GM19099 (cell line): ENCODE measurements around the gene OSTM1.

ENCODE experiments used
- POLR2A ChIP-seq: IDR thresholded peaks from 3 replicates; pipeline ENCODE4 v1.6.1; 2011; ENCODE audit warnings: low read depth; ENCODE audit not compliant: insufficient read length; ENCODE audit errors: extremely low read depth

The OSTM1 gene

DNA sequence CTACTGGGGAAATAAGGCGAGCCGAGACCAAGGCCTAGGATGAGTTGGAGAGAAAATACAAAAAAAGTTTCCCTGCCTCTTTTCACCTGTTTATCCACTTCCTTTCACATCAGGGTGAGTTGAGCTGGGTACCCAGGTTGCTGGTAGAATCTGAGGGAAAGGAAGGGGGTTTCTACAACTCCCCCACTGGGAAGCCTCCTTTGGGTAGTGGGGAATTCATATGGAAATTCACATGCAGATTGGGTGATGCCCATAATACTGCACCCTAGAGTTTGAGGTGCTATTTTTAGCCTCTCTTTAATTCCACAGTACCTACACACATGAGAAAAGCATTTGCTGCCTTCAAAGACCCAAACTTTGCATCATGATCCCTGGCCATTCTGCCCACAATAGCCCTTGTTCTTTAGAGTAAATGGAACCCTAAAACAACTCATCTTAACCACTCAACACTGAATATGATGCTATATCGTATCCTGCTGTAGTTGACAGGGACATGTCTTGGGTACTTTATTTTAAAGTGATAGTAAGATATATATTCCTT lies 2.7 kb downstream of the OSTM1 start:
- no peak for TF ChIP-seq POLR2A

DNA sequence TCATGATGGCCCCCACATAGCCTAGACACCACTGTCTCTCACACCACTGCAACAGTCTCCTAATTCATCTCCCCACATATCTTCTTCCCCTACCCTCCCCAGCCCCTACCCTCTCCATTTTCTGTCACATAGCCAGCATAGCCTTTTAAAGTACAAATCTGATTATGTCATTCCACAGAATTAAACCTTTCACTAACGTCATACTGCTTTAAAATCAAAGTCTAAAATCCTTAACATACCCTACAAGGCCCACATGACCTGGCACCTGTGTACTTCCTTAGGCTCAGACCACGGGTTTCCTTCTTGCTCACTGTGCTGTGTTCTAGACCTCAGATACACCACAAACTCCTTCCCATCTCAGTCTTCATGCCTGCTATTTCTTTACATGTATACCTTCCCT lies 5.9 kb downstream of the OSTM1 start:
- no peak for TF ChIP-seq POLR2A

DNA sequence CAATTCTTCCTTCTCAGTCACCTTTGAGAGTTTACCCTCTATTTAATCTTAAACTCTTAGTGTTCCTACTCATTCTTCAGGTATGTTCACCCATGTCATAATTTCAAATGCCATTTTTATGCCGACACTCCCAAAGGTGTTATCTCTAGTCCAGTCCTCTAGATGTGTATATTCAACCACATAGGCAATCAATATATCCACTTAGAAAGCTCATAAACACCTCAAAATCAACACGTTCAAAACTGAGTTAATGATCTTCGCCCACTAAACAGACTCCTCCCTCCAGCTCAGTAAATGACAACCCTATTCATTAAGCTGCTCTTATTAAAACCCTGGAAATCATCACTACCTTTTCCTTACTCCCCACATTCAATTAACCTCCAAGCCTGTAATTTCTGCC lies 6.4 kb downstream of the OSTM1 start:
- TF ChIP-seq POLR2A, result no peak

DNA sequence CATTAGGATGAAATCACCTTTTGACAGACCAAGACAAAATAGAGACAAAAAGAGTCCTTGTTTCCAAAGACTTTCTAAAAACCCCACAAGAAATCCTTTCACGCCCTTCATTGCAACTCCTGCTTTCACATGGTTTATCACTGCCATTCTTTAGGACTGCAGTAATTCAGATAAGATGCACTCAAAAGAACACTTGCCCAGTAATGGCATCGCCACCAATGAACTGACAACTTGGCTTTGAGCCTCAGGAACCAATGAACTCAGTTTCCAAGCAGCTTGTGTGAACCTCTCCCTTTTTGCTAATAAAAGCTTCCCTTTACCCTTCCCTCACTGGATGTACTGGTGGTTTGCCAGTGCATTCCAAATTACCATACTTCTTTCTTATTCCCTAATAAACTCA lies 21.8 kb downstream of the OSTM1 start:
- TF ChIP-seq POLR2A, result no peak

DNA sequence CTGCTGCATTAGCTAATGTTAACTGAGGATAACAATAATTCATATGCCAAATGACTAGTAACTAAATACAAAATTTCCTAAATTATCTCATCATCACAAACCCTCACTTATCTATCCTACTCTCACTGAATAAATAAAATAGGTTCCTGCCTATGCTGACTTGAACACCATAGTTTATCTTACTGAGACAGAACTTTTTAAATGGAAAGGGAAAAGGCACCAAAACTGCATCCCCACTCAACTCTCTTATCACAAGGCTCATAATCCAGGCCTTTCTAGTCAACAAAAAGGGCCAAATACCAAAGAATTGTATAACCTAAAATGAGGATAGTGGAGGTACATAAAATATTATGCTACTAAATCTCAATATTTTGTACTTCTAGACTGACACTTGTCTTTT lies 23.1 kb downstream of the OSTM1 start:
- no peak for TF ChIP-seq POLR2A

DNA sequence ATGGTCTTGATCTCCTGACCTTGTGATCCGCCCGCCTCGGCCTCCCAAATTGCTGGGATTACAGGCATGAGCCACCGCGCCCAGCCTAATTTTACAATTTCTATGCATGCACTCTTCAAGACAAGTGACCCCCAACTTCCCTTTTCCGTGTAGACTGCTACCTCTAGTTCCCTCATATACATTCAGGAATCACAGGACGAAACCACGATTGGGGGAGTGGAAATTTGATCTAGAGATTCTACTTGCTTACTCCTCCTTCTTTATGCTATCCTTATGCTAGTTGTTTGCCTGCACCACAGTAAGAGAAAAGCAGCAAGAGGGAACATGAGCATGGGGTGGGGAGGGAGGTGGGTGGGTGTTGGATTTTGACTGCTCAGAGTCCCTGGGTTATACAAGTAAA lies 34.9 kb downstream of the OSTM1 start:
- no peak for TF ChIP-seq POLR2A

DNA sequence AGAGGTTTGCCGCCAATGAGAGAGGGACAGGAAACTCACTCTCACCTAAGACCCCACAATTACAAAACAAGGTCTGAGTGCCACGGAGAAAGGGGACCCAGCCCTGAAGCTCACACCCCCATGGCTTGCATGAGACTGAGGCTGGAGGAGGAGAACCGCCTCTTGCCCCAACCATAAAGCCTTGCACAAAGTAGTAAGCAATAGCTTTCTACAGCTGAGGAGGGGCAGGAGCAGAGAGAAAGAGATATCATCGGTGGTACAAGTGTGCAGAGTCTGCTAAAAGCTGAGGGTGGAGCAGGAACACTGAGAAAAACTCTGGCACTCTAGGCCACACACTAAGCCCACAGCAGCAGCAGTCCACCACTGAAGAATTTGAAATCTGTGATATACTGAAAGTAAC lies 37.7 kb downstream of the OSTM1 start:
- no peak for TF ChIP-seq POLR2A

DNA sequence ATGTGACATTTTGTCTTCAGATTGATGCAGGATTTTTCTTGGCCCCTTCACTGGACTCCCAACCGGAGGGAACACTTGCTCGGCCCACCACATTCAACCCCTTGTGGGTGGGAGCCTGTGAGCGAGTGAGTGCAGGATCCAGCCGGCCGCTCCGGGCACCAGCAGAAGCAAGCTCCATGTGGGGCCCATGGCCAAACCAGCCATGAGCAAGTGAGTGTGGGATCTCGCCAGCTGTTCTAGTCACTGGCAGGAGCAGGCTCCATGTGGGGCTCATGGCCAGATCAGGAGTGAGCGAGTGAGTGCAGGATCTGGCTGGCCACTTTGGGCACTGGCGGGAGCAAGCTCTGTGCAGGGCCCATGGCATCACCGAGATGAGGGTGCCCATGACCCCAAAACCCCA lies 42.6 kb downstream of the OSTM1 start:
- no peak for TF ChIP-seq POLR2A

DNA sequence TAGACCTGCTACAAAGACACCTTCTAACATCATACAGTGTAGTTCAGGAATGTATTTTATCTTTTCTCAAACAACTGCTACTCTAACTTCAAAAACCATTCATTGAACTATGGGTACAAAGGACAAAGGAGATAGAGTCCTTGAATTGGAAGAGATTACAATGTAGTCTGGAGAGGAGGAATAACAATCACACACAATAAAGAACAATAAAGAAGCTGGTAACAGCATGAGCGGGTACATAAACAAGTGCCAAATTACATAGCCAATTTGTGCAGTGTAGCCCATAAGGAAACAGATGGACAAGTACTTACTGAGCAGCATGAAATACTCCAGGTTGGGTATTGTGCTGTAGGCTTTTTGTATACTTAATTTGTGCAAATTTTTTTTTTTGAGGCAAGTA lies 44.3 kb downstream of the OSTM1 start:
- no peak for TF ChIP-seq POLR2A

DNA sequence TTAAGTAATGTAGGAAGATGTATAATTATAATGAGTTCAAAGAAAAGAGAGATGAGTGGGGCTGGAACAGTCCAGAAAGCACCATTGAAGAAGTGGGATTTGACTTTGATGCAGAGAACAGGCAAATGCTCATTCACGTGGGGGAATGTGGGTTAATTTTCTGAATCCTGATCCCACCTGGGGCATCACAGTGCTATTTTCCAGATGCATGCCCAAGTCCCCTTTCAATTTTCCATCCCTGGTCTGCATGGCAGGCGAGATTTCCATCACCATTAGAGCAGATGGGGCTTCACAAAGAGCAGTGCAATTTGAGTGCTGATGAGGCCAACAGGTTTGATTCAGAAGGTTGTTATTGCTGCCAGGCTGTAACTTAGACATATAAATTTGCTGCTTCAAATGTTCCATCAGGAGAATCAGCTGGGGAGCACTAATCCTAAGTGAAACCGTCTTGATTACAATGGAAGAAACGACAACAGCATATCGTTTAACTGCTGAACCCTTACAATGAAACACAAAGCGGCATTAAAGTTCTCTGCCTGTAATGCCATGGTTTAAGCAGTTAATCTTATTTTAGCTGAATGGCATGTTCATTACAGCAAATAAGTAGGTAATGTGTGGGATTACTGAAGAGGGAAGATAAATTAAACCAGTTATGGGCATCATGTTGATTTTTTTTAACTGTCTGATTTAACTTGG lies 45.2 kb downstream of the OSTM1 start:
- TF ChIP-seq POLR2A, result no peak

DNA sequence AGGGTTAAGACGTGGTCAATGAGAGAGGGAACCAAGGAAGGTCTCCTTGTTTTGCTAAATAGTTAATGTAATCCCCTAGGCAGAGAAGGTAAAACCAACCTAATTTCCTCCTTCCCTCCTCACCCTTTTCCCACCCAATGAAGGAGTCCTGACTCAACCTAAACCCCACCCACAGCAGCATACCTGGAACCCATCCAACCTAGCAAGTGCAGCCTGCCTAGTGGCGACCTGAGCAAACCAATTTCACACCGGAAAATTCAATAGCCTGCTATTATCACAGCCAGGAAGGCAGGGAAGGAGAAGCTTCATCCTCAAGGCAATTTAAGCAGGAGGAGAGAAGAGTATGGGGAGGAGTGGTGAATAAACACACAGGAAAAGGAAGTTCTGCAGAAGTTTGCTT lies 46.9 kb downstream of the OSTM1 start:
- TF ChIP-seq POLR2A, result no peak

DNA sequence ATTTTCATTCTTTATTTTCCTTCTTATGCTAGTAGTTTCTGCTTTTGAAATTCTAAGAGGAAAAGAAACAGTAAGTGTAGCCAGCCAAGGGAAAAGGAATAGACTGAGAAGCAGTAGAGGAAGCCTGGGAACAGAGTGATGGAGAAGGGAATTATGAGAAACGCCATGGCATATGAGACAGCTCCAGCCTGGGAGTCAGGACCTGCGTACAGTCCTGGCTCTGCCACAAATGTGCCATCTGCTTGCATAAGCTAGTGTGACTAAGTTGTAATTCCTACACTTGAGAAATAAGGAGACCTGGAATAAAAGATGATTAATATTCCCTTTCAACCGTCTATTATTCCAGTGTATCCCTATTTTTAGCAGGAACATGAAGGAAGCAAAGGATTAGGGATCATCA lies 47.5 kb downstream of the OSTM1 start:
- TF ChIP-seq POLR2A, result no peak

DNA sequence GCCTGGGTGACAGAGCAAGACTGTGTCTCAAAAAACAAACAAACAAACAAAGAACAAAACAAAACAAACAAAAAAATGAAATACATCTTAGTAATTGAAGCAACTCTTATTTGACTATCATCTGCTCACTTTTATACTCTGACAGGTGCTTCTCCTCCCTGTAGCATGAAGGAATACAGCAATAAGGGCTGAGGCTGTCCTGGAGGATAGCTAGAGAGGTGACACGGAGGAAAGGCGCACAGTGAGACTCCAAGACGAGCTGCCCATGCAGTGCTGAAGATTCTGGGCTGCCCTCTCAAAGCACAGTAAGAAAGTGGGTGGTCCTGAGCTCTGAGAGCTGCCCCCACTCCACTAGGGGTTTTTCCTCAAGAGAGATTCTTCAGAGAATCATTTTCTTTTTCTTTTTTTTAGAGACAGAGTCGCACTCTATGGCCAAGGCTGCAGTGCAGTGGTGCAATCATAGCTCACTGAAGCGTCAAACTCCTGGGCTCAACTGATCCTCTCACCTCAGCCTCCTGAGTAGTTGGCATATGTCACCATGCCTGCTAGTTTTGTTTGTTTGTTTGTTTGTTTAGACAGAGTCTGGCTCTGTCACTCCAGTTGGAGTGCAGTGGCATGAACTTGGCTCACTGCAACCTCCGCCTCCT lies 50.0 kb downstream of the OSTM1 start:
- no peak for TF ChIP-seq POLR2A

DNA sequence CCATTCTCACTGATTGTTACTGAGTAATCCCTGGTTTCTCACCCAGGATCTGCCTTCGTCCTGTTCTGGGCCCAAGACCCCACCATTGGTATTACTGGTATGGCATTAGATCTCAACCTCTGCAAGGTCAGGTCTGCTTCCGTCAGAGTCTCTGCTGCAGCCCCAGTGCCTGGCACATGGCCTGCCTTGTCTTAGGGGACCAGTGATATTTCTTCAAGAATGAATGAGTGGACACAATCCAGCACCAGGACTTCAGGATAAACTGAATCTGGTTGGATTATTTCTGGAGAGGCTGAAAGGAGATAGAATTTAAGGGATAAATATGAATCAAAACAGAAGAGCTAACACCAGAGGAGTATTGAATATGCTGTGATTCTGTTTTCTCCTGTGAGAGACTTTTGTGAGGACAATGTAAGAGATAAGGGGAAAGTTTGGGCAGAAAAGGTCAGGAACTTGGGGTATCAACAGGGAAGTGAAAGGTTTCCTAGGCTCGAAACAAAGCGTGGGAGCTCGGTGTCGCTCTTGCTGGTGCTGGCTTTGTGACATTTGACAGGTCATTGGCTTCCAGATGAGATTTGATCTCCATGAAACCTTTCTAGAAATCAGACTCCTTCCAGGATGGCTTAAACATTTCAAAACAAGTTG lies 53.9 kb downstream of the OSTM1 start:
- TF ChIP-seq POLR2A, result no peak

DNA sequence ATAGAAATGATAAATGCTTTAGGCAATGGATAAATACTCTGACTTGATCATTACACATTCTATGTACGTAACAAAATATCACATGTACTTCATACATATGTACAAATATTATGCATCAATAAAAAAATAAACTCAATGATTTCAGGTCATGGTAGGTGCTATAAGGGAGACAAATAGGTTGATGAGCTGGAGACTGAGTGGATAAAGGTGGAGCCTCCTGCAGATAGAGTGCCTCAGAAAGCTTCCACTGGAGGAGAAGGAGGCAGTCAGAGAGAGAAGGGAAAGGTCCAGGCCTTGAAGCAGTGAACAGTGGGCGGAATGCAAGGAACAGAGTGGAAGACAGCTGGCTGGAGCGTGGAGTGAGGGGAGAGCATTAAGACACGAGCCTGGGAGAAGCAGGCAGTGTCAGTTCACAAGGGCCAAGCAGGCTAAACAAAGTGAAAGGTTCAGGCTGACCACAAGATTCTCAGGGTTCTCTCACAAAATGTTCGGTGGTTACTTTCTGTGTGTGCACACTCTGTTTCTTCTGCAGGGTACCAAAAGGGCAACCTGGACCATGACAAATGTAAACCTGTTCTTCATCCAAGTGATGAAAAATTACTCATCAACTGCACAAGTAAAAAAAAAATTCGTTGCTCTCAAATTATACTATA lies 60.6 kb downstream of the OSTM1 start:
- TF ChIP-seq POLR2A, result no peak
